Uterus (tissue), 2 donors: ENCODE measurements around the gene PLEKHA7.

Source experiments
- CTCF ChIP-seq, 4 experiments: fragments of 200-600 bp in 2 of 4; fragments of 450-650 bp in 2 of 4; sonication (generic) in 2 of 4; IDR thresholded peaks; one replicate each; pipeline ENCODE4 v1.5.1; 2016 to 2019; ENCODE audit warnings: antibody characterized with exemption in 4 of 4, mild to moderate bottlenecking in 2 of 4, moderate library complexity in 1 of 4
- POLR2A ChIP-seq, 2 donors: fragments of 450-650 bp; IDR thresholded peaks; one replicate each; pipeline ENCODE4 v1.6.1; 2016; ENCODE audit warnings: antibody characterized with exemption in 2 of 2, mild to moderate bottlenecking in 1 of 2, moderate library complexity in 1 of 2

GRCh38 chr11:16958833-16959232, 55.4 kb downstream of the PLEKHA7 start:
- TF ChIP-seq POLR2A (IDR thresholded peaks at IDR 0.05) (no peak), CTCF (IDR thresholded peaks at IDR 0.05) (no peak)
